ENCODE results near the gene KIF4B.
"Not testable (repeated sequence)": the region's sequence is repeated elsewhere in the genome, so short reads cannot be mapped to it uniquely, and the experiment has no call there.

The KIF4B gene

GRCh38 chr5:155021842-155022241, 8.3 kb downstream of the KIF4B start:
- TF ChIP-seq POLR2A (IDR thresholded peaks at IDR 0.05; ENCODE audit: low read depth, low read length) = no peak
- FAIRE-seq (no peak), DNase-seq (ENCODE audit: insufficient read length, low spot score) (no peak)

DNA sequence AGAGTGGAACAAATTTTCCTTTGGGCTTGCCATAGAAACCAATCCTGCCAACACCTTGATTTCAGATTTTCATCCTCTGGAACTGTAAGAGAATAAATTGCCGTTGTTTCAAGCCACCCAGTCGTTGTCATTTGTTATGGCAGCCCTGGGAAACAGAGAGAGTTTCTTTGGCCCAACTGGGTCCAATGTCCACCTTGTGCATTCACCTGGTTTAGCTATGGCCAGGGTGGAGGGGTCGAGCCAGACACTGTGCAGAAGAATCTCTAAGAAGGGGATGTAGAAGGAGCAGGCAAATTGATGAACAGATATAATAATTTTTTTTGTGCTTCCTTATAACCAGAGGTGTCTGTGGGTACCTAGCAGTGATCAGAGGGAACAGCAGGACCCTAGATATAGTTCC, 9.8 kb downstream of the KIF4B start:
- no peak for FAIRE-seq
- no peak for DNase-seq (ENCODE audit: insufficient read length, low spot score)
- no peak for TF ChIP-seq POLR2A (IDR thresholded peaks at IDR 0.05; ENCODE audit: low read depth, low read length)

- FAIRE-seq (no peak), DNase-seq (ENCODE audit: insufficient read length, low spot score) (no peak)
- no peak for TF ChIP-seq POLR2A (IDR thresholded peaks at IDR 0.05; ENCODE audit: low read depth, low read length)
Observed at GRCh38 chr5:155024015-155024414, 10.5 kb downstream of the KIF4B start.

GRCh38 chr5:155025895-155026294, 12.3 kb downstream of the KIF4B start:
- no peak for TF ChIP-seq POLR2A (IDR thresholded peaks at IDR 0.05; ENCODE audit: low read depth, low read length)
- FAIRE-seq = no peak

DNA sequence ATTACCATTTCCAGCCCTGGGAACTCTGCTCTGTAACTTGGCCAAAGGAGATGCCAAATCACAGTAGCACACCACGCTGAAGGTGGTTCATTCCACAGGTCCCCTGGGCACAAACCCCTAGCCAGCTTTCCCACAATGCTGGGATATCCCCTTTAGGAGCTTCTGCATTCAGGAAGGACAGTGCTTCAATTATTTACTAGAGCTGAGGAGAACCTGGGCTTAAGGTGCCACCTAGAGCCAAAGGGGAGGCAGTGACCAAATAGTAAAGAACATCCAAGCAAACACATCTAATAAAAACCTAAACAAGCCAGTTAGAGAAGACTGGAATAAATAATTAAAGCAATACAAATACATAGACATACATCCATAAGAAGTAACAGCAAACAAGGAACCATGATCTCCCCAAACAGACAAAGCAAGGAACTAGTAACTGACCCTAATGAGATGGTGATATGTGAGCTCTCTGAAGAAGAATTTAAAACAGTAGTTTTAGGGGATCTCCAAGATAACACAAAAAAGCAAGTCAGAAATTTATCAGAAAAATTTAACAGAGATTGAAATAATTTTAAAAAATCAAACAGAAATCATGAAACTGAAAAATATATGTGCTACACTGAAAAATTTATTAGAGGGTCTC, 14.6 kb downstream of the KIF4B start:
- TF ChIP-seq POLR2A (IDR thresholded peaks at IDR 0.05; ENCODE audit: low read depth, low read length) = no peak
- no peak for FAIRE-seq
- no peak for DNase-seq (ENCODE audit: insufficient read length, low spot score)

More at GRCh38 chr5:155025895-155026294, 12.3 kb downstream of the KIF4B start:
- no peak for DNase-seq (ENCODE audit: insufficient read length, low spot score)

DNA sequence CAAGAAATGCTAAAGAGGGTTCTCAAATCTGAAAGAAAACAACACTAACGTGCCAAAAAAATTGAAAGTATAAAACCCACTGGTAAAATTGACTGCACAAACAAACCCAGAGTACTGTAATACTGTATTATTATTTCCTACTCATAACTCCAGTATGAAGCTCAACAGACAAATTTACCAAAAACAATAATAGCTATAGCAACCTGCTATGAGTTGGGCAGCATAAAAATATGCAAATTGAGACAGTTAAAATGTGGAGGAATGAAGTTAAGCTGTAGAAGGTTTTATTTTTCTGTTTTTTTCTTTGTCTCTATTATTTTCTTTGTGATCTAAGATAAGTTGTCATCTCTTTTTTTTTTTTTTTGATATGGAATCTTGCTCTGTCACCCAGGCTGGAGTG, 15.7 kb downstream of the KIF4B start:
- no peak for FAIRE-seq
- no peak for DNase-seq (ENCODE audit: insufficient read length, low spot score)

GRCh38 chr5:155034145-155034744, 20.7 kb downstream of the KIF4B start:
- not testable (repeated sequence) for DNase-seq (ENCODE audit: insufficient read length, low spot score); FAIRE-seq

More for the DNA sequence above, 15.7 kb downstream of the KIF4B start:
- TF ChIP-seq POLR2A (IDR thresholded peaks at IDR 0.05; ENCODE audit: low read depth, low read length) = no peak

DNA sequence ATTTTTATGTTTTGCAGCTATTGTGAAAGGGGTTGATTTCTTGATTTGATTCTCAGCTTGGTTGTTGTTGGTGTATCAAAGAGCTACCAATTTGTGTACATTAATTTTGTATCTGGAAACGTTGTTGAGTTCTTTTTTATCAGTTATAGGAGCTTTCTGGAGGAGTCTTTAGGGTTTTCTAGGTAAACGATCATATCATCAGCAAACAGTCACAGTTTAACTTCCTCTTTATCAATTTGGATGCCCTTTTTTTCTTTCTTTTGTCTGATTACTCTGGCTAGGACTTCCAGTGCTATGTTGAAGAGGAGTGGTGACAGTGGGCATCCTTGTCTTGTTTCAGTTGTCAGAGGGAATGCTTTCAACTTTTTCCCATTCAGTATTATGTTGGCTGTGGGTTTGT, 21.5 kb downstream of the KIF4B start:
- not testable (repeated sequence) for FAIRE-seq

DNA sequence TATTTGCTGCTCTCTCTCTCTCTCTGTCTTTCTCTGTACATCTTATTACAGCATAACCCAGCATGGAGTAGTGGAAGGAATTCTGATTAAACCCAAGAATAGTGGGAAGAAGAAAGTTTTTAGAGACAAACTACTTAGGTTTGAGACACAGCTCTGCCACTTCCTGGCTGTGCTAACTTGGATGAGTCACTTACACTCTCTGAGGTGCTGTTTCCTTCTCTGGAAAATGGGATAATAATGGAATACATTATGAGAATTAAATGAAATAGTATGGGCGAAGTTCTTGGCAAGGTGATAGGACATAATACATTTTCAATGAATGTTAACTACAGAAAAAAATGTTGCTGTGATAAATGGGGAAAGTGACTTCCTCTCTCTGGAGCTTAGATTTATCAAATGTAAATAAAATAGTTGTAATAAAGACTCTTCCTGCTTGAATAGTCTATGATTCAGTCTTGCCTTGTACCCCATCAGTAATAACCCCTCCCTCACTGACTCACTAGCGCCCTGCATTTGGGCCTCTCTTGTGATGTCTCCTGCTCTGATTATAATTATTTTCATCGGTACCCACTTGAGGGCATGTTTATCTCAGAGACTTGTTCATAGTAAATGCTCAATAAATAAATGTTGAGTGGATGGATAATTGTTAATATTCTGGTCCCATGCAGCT, 27.6 kb downstream of the KIF4B start:
- no peak for FAIRE-seq
- DNase-seq (ENCODE audit: insufficient read length, low spot score) = no peak
- TF ChIP-seq POLR2A (IDR thresholded peaks at IDR 0.05; ENCODE audit: low read depth, low read length) = no peak

More for the DNA sequence above, 21.5 kb downstream of the KIF4B start:
- not testable (repeated sequence) for DNase-seq (ENCODE audit: insufficient read length, low spot score)

DNA sequence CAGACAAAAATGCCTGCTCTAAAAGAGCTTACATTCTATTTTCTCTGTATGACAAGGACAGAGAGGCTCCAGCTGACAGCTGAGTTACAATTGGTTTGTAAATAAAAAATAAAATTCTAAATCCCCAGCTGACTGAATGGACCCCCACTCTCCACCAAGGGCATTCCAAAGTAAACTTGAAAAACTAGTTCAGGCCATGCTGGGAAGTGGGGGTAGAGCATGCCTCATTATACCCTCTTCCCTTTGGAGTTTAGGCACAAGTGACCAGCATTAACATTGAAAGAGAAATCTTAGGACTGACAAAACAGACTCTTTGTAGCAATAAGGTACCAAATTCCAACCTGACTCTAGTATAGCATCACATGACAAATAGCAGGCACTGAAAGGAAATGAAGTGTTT, 31.0 kb downstream of the KIF4B start:
- FAIRE-seq (no peak), DNase-seq (ENCODE audit: insufficient read length, low spot score) (no peak)
- TF ChIP-seq POLR2A (IDR thresholded peaks at IDR 0.05; ENCODE audit: low read depth, low read length) = no peak

- no peak for TF ChIP-seq POLR2A (IDR thresholded peaks at IDR 0.05; ENCODE audit: low read depth, low read length)
- DNase-seq (ENCODE audit: insufficient read length, low spot score) (no peak), FAIRE-seq (no peak)
Observed at GRCh38 chr5:155046591-155046990, 33.0 kb downstream of the KIF4B start.

- no peak for TF ChIP-seq POLR2A (IDR thresholded peaks at IDR 0.05; ENCODE audit: low read depth, low read length)
- DNase-seq (ENCODE audit: insufficient read length, low spot score) (no peak), FAIRE-seq (no peak)
Observed at GRCh38 chr5:155047818-155048217, 34.3 kb downstream of the KIF4B start.

GRCh38 chr5:155049569-155050383, 36.2 kb downstream of the KIF4B start:
- no peak for DNase-seq (ENCODE audit: insufficient read length, low spot score)
- TF ChIP-seq POLR2A (IDR thresholded peaks at IDR 0.05; ENCODE audit: low read depth, low read length) = no peak
- no peak for FAIRE-seq

- no peak for TF ChIP-seq POLR2A (IDR thresholded peaks at IDR 0.05; ENCODE audit: low read depth, low read length)
- no peak for FAIRE-seq
- no peak for DNase-seq (ENCODE audit: insufficient read length, low spot score)
Observed at GRCh38 chr5:155050384-155051019, 36.9 kb downstream of the KIF4B start.

Data from H54 (cell line).